Measurements from ENCODE around the gene CACNA1I. TPM values are rescaled to one million over a fixed set of nuclear protein-coding genes. Genes with fewer than 3 reads are reported as not detected.

CACNA1I gene
- total RNA-seq, 1 donor from 2014 or later = not detected

DNA sequence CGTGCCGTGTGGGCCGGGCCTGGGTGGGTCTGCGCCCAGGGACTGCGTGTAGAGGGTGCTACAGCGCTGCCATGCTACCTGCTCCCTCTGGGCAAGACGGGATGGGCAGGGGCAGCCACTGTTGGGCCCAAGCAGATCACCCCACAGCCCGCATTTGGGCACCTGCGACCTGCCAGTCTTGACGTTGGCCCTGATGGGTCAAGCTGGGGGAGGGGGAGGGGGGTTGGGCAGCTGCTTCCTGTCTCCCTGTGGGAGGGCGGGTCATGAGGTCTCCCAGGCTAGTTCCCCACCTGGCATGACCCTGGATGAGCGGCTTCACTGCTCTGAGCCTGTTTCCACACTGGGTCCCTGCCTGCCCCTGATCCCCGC is 35.2 kb upstream of the CACNA1I start:
- DNase-seq (ENCODE audit: low read depth) = no peak

- no peak for DNase-seq (ENCODE audit: low read depth)
Measured at GRCh38 chr22:39535831-39536449, 34.6 kb upstream of the CACNA1I start.

GRCh38 chr22:39536711-39537110 is 33.8 kb upstream of the CACNA1I start:
- DNase-seq (ENCODE audit: low read depth) = no peak

GRCh38 chr22:39537975-39538374 is 32.6 kb upstream of the CACNA1I start:
- no peak for DNase-seq (ENCODE audit: low read depth)

- DNase-seq (ENCODE audit: low read depth) = no peak
Measured at GRCh38 chr22:39543095-39543494, 27.5 kb upstream of the CACNA1I start.

- no peak for DNase-seq (ENCODE audit: low read depth)
Measured at GRCh38 chr22:39545386-39546365, 24.9 kb upstream of the CACNA1I start.

GRCh38 chr22:39546889-39547586 is 23.5 kb upstream of the CACNA1I start:
- peak; percentile 48 for DNase-seq (ENCODE audit: low read depth)

- DNase-seq (ENCODE audit: low read depth) = no peak
Measured at GRCh38 chr22:39547587-39547947, 23.0 kb upstream of the CACNA1I start.

DNA sequence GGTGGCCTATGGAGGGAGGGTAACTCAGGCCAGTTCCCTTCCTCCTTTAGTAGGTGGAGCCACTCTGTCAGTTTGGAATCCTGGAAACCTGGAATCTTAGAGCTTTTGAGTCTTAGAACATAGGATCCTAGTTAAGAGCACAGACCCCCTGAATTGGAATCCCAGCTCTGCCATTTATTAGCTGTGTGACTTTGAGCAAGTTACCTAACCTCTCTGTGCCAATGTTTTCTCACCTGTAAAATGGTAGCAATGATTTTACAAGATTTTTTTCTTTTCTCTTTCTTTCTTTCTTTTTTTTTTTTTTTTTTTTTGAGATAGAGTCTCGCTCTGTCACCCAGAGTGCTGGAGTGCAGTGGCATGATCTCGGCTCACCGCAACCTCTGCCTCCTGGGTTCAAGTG is 17.1 kb upstream of the CACNA1I start:
- no peak for DNase-seq (ENCODE audit: low read depth)

GRCh38 chr22:39554151-39554550 is 16.4 kb upstream of the CACNA1I start:
- no peak for DNase-seq (ENCODE audit: low read depth)

DNA sequence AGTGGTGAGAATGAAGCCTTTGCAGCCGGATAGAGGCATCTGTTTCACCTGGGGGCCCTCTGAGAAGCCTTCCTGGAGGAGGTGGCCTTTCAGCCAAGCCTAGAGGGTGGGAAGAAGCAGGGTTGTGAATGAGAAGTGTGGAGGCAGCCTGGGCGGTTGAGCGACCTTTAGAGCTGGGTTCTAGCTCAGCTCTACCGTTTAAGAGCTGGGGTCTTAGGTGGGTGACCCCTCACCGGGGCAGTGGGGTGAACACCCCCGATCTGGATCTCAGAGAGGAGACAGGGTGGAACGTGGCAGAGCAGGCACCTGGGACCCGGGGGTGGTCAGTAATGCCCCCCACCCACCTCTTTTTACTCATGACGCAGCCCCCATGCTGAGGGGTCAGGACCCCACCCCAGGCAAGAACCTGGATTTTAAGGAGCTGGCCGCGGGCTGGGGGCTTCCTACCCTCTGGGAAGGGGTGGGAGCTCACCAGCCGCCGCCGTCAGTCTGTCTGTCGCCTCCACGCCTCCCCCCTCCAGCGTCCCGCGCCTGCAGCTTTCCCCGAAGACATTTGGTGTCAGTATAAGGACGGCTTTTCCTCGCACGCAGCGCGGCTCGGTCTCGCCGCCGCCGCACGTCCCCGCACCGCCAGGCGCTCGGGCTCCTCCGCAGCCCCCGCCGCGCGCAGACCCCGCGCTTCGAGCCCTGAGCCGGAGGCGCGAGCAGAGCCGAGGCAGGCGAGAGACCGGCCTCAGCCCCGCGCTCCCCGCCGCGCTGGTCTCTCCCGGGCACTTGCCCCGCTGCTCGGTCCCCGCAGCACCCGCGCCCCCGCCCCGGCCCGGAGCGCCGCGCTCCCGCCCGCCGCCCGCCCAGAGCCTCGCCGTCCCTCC is 13.3 kb upstream of the CACNA1I start:
- DNase-seq (ENCODE audit: low read depth) = no peak

GRCh38 chr22:39558254-39558727 is 12.3 kb upstream of the CACNA1I start:
- no peak for DNase-seq (ENCODE audit: low read depth)

GRCh38 chr22:39558950-39559349 is 11.6 kb upstream of the CACNA1I start:
- DNase-seq (ENCODE audit: low read depth) = no peak

- no peak for DNase-seq (ENCODE audit: low read depth)
Measured at GRCh38 chr22:39559456-39560105, 11.0 kb upstream of the CACNA1I start.

GRCh38 chr22:39560127-39560526 is 10.4 kb upstream of the CACNA1I start:
- DNase-seq (ENCODE audit: low read depth) = no peak

DNA sequence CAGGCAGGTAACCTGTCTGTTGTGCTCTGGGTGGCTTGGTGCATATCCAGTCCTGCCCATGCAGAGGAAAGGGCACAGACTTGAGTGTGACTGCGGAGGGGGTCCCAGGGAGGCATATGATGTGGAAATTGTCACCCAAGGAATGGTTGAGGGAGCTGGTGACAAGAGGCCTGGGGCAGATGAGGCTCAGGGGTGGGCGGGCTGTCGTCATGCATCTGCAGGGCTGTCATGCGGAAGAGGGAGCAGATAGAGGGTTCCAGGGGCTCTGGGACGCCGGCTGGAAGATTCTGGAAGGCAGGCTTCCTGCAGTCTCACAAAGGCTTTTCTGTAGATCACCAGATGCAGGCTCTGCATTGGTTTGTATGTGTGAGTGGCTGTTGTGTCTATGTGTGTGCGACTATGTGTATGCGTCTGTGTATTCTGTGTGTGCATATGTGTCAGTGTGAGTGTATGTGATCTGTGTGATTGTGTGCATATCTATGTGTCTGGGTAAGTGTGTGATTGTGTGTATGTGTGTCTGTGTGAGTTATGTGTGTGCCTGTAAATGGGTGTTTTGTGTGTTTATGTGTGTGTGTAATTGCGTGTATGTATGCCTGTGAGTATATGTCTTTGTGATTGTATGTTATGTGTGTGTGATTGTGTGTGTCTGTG is 7.6 kb upstream of the CACNA1I start:
- DNase-seq (ENCODE audit: low read depth) = no peak

- no peak for DNase-seq (ENCODE audit: low read depth)
Measured at GRCh38 chr22:39563571-39564428, 6.8 kb upstream of the CACNA1I start.

- no peak for DNase-seq (ENCODE audit: low read depth)
Measured at GRCh38 chr22:39565414-39565944, 5.1 kb upstream of the CACNA1I start.
